Left lung (tissue), 10 donors: ENCODE measurements around the gene CTSL. TPM values are rescaled to one million over a fixed set of nuclear protein-coding genes. Genes with fewer than 3 reads are reported as not detected.

Experiments used
- ATAC-seq: fragments of 200-7000 bp; cut with Tn5 transposase; one replicate; pipeline ENCODE4 v1.9.1; 2020; ENCODE audit warnings: moderate library complexity
- DNase-seq, 4 donors: peaks; one replicate each; pipeline ENCODE4 v3.0.0-alpha.2; 2013 to 2020
- H3K27ac ChIP-seq, 2 donors: fragments of 200-600 bp; sonication (generic) in 1 of 2; one replicate each; pipeline versions ENCODE4 v1.5.0 to v1.8.0; 2020 to 2021
- H3K27me3 ChIP-seq, 2 donors: fragments of 200-600 bp; sonication (generic) in 1 of 2; one replicate each; pipeline versions ENCODE4 v1.5.0 to v1.8.0; 2020 to 2021
- H3K36me3 ChIP-seq, 2 donors: fragments of 200-600 bp; sonication (generic) in 1 of 2; one replicate each; pipeline versions ENCODE4 v1.5.0 to v1.8.0; 2020 to 2021
- H3K4me1 ChIP-seq, 2 donors: fragments of 200-600 bp; one replicate each; pipeline ENCODE4 v1.8.0; 2021
- H3K4me3 ChIP-seq, 2 donors: fragments of 200-600 bp; sonication (generic) in 1 of 2; one replicate each; pipeline versions ENCODE4 v1.5.0 to v1.8.0; 2020 to 2021; ENCODE audit warnings: mild to moderate bottlenecking in 1 of 2
- H3K9me3 ChIP-seq, 2 donors: fragments of 200-600 bp; sonication (generic) in 1 of 2; one replicate each; pipeline versions ENCODE4 v1.5.0 to v1.8.0; 2020 to 2021
- intact Hi-C, 2 donors: fragments of 100-400 bp; cut with DNase I; formaldehyde crosslinking; loops; one replicate each; pipeline versions ENCODE4 v1.11.2 to v1.14.2; 2022
- polyA plus RNA-seq, 6 donors: library from polyadenylated mRNA; unstranded; fragments of 120-200 nt; gene quantifications; one replicate each; pipeline ENCODE4 v1.2.1, GENCODE V29; 2013; ENCODE audit not compliant: insufficient read length in 6 of 6
- total RNA-seq, 2 donors: library from RNA; stranded (reverse); fragmentation: NEBNext Ultra II Directional; extraction: Animal tissue kit (Norgen Biotek cat#: 25700); gene quantifications; one replicate each; pipeline ENCODE4 v1.2.1, GENCODE V29; 2021
- TF ChIP-seq, protein P1 (sequence below), 2 donors: fragments of 200-600 bp; sonication (generic) in 1 of 2; IDR thresholded peaks; one replicate each; pipeline versions ENCODE4 v1.5.0 to v1.8.0; 2021; ENCODE audit warnings: antibody characterized with exemption in 2 of 2
- donor health status: DM: no; HTN: yes; CAD: no.
- donor health status: DM: no; HTN: no; CAD: no.

Gene CTSL
- total and polyA plus RNA-seq, 8 donors = 69.6 to 565 (median 75.1) TPM

- peaks cover 0 to 30% of the 10 kb centered on the region in 2 donors for H3K36me3 ChIP-seq
- no peak overlapping the region for H3K4me3 ChIP-seq
- DNase-seq (no peak), ATAC-seq (no peak)
- H3K4me1 ChIP-seq = peaks cover 0 to 8% of the 10 kb centered on the region in 2 donors
- intact Hi-C loops = no loop called here
- H3K27ac ChIP-seq = no peak overlapping the region
- no peaks in the 10 kb centered on the region for H3K9me3 ChIP-seq
- TF ChIP-seq, protein P1, sequence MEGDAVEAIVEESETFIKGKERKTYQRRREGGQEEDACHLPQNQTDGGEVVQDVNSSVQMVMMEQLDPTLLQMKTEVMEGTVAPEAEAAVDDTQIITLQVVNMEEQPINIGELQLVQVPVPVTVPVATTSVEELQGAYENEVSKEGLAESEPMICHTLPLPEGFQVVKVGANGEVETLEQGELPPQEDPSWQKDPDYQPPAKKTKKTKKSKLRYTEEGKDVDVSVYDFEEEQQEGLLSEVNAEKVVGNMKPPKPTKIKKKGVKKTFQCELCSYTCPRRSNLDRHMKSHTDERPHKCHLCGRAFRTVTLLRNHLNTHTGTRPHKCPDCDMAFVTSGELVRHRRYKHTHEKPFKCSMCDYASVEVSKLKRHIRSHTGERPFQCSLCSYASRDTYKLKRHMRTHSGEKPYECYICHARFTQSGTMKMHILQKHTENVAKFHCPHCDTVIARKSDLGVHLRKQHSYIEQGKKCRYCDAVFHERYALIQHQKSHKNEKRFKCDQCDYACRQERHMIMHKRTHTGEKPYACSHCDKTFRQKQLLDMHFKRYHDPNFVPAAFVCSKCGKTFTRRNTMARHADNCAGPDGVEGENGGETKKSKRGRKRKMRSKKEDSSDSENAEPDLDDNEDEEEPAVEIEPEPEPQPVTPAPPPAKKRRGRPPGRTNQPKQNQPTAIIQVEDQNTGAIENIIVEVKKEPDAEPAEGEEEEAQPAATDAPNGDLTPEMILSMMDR (IDR thresholded peaks at IDR 0.05) = no peak
- H3K27me3 ChIP-seq = no peaks in the 10 kb centered on the region
These were observed 8.2 kb downstream of the CTSL start for GRCh38 chr9:87734106-87734505.

- no peak for ATAC-seq
- intact Hi-C loops = no loop called here
These were observed 13.6 kb downstream of the CTSL start for GRCh38 chr9:87739546-87739945.

GRCh38 chr9:87740209-87740608 is 14.3 kb downstream of the CTSL start:
- intact Hi-C loops = no loop called here
- peaks cover 0 to 14% of the 10 kb centered on the region in 2 donors for H3K9me3 ChIP-seq
- TF ChIP-seq, protein P1 (IDR thresholded peaks at IDR 0.05) = no peak
- no peak overlapping the region for H3K27ac ChIP-seq
- ATAC-seq (no peak), DNase-seq (no peak)
- peaks cover 0 to 18% of the 10 kb centered on the region in 2 donors for H3K27me3 ChIP-seq
- no peak overlapping the region for H3K4me3 ChIP-seq
- H3K4me1 ChIP-seq = no peaks in the 10 kb centered on the region
- no peaks in the 10 kb centered on the region for H3K36me3 ChIP-seq

More at GRCh38 chr9:87739546-87739945, 13.6 kb downstream of the CTSL start:
- no peak overlapping the region for H3K27ac ChIP-seq
- no peak for DNase-seq
- H3K4me1 ChIP-seq = no peaks in the 10 kb centered on the region
- H3K27me3 ChIP-seq = peaks cover 0 to 18% of the 10 kb centered on the region in 2 donors
- TF ChIP-seq, protein P1 (IDR thresholded peaks at IDR 0.05) = no peak
- peaks cover 0 to 14% of the 10 kb centered on the region in 2 donors for H3K9me3 ChIP-seq
- H3K4me3 ChIP-seq = no peak overlapping the region
- H3K36me3 ChIP-seq = no peaks in the 10 kb centered on the region

DNA sequence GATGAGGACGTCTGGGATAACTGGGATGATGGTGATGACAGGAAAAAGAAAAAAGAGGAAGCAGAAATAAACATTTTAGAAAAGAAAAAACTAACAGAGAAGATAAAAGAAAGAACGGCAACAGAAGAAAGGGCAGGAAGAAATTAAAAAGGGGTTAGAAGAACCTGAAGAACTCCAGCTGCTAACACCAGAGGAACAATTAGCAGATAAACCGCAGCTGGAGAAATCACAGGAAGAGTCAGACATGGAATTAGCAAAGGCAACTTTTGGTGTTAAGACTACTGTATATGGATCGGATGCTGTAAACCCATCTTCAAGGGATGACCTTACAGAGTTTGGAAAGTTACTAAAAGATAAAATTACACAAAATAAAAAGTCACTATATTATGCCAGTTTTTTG is 15.4 kb downstream of the CTSL start:
- Histone ChIP-seq H3K4me1 (no peaks in the 10 kb centered on the region), H3K9me3 (peaks cover 0 to 14% of the 10 kb centered on the region in 2 donors), H3K36me3 (no peaks in the 10 kb centered on the region), H3K27ac (no peak overlapping the region), H3K4me3 (no peak overlapping the region), H3K27me3 (peaks cover 0 to 18% of the 10 kb centered on the region in 2 donors)
- no peak for ATAC-seq
- intact Hi-C loops = no loop called here
- no peak for DNase-seq
- TF ChIP-seq, protein P1 (IDR thresholded peaks at IDR 0.05) = no peak

DNA sequence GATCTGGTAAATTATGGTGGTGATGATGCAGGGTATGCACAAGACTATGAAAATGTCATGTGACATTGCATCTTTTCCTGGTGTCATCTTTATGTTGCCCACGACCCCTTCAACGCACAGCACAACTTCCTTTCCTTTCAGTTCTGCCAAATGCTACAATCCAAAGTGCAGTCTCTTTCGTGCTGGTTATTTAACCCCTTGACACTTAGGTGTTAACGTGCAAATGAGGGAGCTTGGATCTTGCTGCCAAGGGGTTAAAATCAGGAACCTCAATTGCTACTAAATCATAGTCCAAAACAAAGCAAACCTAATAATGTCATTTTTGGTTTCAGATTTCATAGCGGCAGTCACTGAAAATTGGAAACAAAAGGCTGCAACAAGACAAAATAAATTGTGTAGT is 16.0 kb downstream of the CTSL start:
- TF ChIP-seq, protein P1 (IDR thresholded peaks at IDR 0.05) = no peak
- peaks cover 0 to 18% of the 10 kb centered on the region in 2 donors for H3K27me3 ChIP-seq
- peaks cover 0 to 14% of the 10 kb centered on the region in 2 donors for H3K9me3 ChIP-seq
- DNase-seq (peak in 2 of 4 donors; percentile 22 to 29), ATAC-seq (no peak)
- no peak overlapping the region for H3K27ac ChIP-seq
- no peak overlapping the region for H3K4me3 ChIP-seq
- no peaks in the 10 kb centered on the region for H3K4me1 ChIP-seq
- intact Hi-C loops = no loop called here
- no peaks in the 10 kb centered on the region for H3K36me3 ChIP-seq
